Muscle of leg (tissue), 11 donors: ENCODE measurements around the gene SLCO1A2. TPM values are rescaled to one million over a fixed set of nuclear protein-coding genes. Genes with fewer than 3 reads are reported as not detected.

ENCODE experiments used
- DNase-seq: peaks from one replicate; pipeline ENCODE4 v3.0.0; 2013
- H3K27ac ChIP-seq: one replicate; pipeline ENCODE4 v1.5.1; 2013; ENCODE audit warnings: mild to moderate bottlenecking, low read length, control low read depth
- H3K27me3 ChIP-seq: one replicate; pipeline ENCODE4 v1.6.1; 2013; ENCODE audit warnings: low read length; ENCODE audit not compliant: control insufficient read depth, insufficient read depth
- H3K36me3 ChIP-seq: one replicate; pipeline ENCODE4 v1.6.1; 2013; ENCODE audit warnings: low read length; ENCODE audit not compliant: control insufficient read depth, insufficient read depth
- H3K4me1 ChIP-seq: one replicate; pipeline ENCODE4 v1.6.1; 2013; ENCODE audit warnings: low read length; ENCODE audit not compliant: control insufficient read depth, insufficient read depth
- H3K4me3 ChIP-seq: one replicate; pipeline ENCODE4 v1.5.1; 2013; ENCODE audit warnings: low read length, control low read depth
- H3K9me3 ChIP-seq: replicated peaks from 2 replicates; pipeline ENCODE4 v1.6.1; 2013; ENCODE audit warnings: low read depth, low read length; ENCODE audit not compliant: control insufficient read depth
- WGBS: methylation state at CpG from one replicate; pipeline ENCODE4 v1.1.5; 2013; ENCODE audit warnings: missing lambda C conversion rate; ENCODE audit not compliant: insufficient coverage; 5-methylcytosine and 5-hydroxymethylcytosine counted together
- polyA plus RNA-seq, 8 donors: library from polyadenylated mRNA; unstranded; fragments of 120-200 nt; gene quantifications; one replicate each; pipeline versions ENCODE4 v1.2.1 to v1.2.3, GENCODE V29; 2013; ENCODE audit warnings: inconsistent platforms in 1 of 8, low replicate concordance in 1 of 8; ENCODE audit not compliant: insufficient read length in 8 of 8, insufficient read depth in 1 of 8
- total RNA-seq: library from RNA; stranded (reverse); fragments of 120-200 nt; gene quantifications from one replicate; pipeline ENCODE4 v1.2.4, GENCODE V29; 2013

Gene SLCO1A2
- total and polyA plus RNA-seq, 9 donors, result 0.09 TPM; not detected in 8

DNA sequence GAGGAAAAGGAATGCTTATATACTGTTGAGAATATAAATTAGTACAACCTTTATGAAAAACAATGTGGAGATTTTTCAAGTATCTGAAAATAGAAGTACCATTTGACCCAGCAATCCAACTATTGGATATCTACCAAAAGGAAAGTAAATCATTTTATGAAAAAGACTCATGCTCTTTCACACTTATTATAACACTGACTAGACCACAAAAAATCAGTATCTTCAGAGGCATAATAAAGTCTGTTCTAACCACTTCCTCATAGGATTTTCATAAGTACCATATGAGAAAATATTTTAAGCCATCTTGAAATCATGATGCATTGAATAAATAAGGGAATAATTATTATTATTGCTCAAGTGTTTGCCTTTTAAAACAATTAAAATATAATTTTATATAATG is 112.9 kb downstream of the SLCO1A2 start:
- Histone ChIP-seq H3K36me3 (no peaks in the 10 kb centered on the region), H3K4me3 (no peak overlapping the region), H3K27me3 (no peaks in the 10 kb centered on the region), H3K27ac (no peak overlapping the region), H3K4me1 (no peaks in the 10 kb centered on the region), H3K9me3 (no peaks in the 10 kb centered on the region)
- no peak for DNase-seq

DNA sequence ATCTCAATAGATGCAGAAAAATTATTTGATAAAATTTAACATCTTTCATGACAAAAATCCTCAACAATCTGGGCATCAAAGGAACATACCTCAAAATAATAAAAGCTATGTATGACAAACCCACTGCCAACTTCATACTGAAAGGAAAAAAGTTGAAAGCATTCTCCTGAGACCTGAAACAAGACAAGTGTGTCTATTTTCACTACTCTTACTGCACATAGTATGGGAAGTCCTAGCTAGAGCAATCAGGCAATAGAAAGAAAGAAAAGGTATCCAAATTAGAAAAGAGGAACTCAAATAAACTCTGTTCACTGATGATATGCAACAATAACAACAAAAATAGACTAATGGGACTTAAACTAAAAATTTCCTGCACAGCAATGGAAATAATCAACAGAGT is 113.6 kb downstream of the SLCO1A2 start:
- H3K27me3 ChIP-seq, result no peaks in the 10 kb centered on the region
- DNase-seq, result no peak
- no peaks in the 10 kb centered on the region for H3K4me1 ChIP-seq
- H3K9me3 ChIP-seq, result no peaks in the 10 kb centered on the region
- no peak overlapping the region for H3K27ac ChIP-seq
- H3K4me3 ChIP-seq, result no peak overlapping the region
- H3K36me3 ChIP-seq, result no peaks in the 10 kb centered on the region

DNA sequence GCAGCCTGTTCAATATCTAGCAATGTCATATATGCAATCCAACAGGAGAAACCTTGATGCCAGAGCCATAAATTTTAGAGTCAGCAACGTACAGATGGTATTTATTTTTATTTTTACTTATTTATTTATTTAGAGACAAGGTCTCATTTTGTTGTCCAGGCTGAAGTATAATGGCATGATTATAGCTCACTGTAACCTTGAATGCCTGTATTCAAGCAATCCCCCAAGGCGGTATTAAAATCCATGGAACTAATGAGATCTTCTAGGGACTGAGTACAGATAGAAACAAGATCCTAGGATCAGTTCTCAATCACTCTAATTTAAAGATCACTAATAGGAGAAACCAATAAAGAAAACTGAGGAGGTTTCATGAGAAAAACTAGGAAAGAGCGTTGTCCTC is 114.5 kb downstream of the SLCO1A2 start:
- no CpG with 5 or more reads among the region's 3 CpGs for WGBS

DNA sequence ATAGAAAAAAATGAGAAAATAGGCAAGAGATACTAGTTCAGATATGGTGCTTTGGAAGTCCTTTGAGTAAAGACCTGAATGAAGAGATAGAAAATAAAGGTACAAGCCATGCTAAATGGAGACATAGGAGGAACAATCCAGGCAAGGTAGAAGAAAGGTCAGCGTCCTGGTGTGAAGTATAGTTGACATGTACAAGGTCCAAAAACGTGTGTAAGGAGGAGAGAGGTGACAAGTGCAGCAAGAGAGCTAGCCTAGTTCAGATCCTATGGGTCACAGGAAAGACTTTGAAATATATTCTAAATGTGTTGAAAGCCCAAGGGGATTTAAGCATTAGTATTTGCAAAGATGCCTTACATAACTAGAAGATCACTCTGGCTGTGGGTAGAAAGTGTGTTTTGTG is 115.5 kb downstream of the SLCO1A2 start:
- Histone ChIP-seq H3K4me1 (no peaks in the 10 kb centered on the region), H3K36me3 (no peaks in the 10 kb centered on the region)

More for the DNA sequence above, 114.5 kb downstream of the SLCO1A2 start:
- Histone ChIP-seq H3K4me3 (no peak overlapping the region), H3K4me1 (no peaks in the 10 kb centered on the region), H3K9me3 (no peaks in the 10 kb centered on the region), H3K27me3 (no peaks in the 10 kb centered on the region), H3K36me3 (no peaks in the 10 kb centered on the region), H3K27ac (no peak overlapping the region)
- DNase-seq, result no peak

More for the DNA sequence above, 115.5 kb downstream of the SLCO1A2 start:
- Histone ChIP-seq H3K4me3 (no peak overlapping the region), H3K9me3 (no peaks in the 10 kb centered on the region), H3K27me3 (no peaks in the 10 kb centered on the region), H3K27ac (no peak overlapping the region)
- 38% methylated on average over 2 of the region's 2 CpGs for WGBS
- no peak for DNase-seq

Other genes with a start within 250 kb of the SLCO1A2 start
- 0.04 TPM for gene SLCO1B1, start 203.7 kb downstream of the SLCO1A2 start, total RNA-seq
- gene SLCO1B1, start 203.7 kb downstream of the SLCO1A2 start, polyA plus RNA-seq, result under 1 TPM in 1 of 8 donors, not detected in 7; 0.19 TPM
- gene IAPP, start 38.0 kb upstream of the SLCO1A2 start, total RNA-seq, result not detected
- gene IAPP, start 38.0 kb upstream of the SLCO1A2 start, polyA plus RNA-seq, result not detected
- gene PYROXD1, start 102.7 kb upstream of the SLCO1A2 start, total RNA-seq, result 8.9 TPM
- 10 to 100 TPM in 7 of 8 donors, 1 to 10 TPM in 1; 9.4 to 17.9 (median 15.0) TPM for gene PYROXD1, start 102.7 kb upstream of the SLCO1A2 start, polyA plus RNA-seq
- gene RECQL, start 166.7 kb upstream of the SLCO1A2 start, total RNA-seq, result 45.8 TPM
- gene RECQL, start 166.7 kb upstream of the SLCO1A2 start, polyA plus RNA-seq, result 10 to 100 TPM; 16.1 to 38.1 (median 29.6) TPM
- 41.0 TPM for gene GOLT1B, start 166.9 kb upstream of the SLCO1A2 start, total RNA-seq
- gene GOLT1B, start 166.9 kb upstream of the SLCO1A2 start, polyA plus RNA-seq, result 10 to 100 TPM; 29.3 to 50.4 (median 39.3) TPM
- 12.9 TPM for gene SPX, start 191.4 kb upstream of the SLCO1A2 start, total RNA-seq
- 10 to 100 TPM; 17.8 to 31.2 (median 20.1) TPM for gene SPX, start 191.4 kb upstream of the SLCO1A2 start, polyA plus RNA-seq